Neural cell (in vitro differentiated cells): ENCODE results near the gene PIP5K1B.

Experiments
- EZH2 ChIP-seq: fragments of 200-600, 300-800 bp; shearing (Covaris generic), sonication (generic); IDR thresholded peaks from 2 replicates; pipeline ENCODE4 v1.6.1; 2014; ENCODE audit warnings: antibody characterized with exemption, low read length, borderline replicate concordance, mild to moderate bottlenecking; ENCODE audit not compliant: insufficient read depth, poor library complexity, severe bottlenecking
- POLR2AphosphoS5 ChIP-seq: IDR thresholded peaks from 2 replicates; pipeline ENCODE4 v1.6.1; 2012
- RAD21 ChIP-seq: fragments of 450-650 bp; conservative IDR thresholded peaks from 2 replicates; pipeline ENCODE4 v1.6.1; 2014; ENCODE audit warnings: antibody characterized with exemption, mild to moderate bottlenecking, moderate library complexity
- SMC3 ChIP-seq: fragments of 450-650 bp; conservative IDR thresholded peaks from 2 replicates; pipeline ENCODE4 v1.6.1; 2014; ENCODE audit warnings: antibody characterized with exemption, mild to moderate bottlenecking, moderate library complexity; ENCODE audit not compliant: poor library complexity
- TAF1 ChIP-seq: IDR thresholded peaks from 2 replicates; pipeline ENCODE4 v1.6.1; 2012; ENCODE audit warnings: low read depth
- TF ChIP-seq, protein P1 (sequence below): fragments of 450-650 bp; IDR thresholded peaks from 2 replicates; pipeline ENCODE4 v1.5.1; 2014; ENCODE audit warnings: antibody characterized with exemption, mild to moderate bottlenecking, moderate library complexity; ENCODE audit not compliant: poor library complexity, severe bottlenecking
- TF ChIP-seq, protein P2 (sequence below): IDR thresholded peaks from 2 replicates; pipeline ENCODE4 v1.6.1; 2012; ENCODE audit warnings: borderline replicate concordance

DNA sequence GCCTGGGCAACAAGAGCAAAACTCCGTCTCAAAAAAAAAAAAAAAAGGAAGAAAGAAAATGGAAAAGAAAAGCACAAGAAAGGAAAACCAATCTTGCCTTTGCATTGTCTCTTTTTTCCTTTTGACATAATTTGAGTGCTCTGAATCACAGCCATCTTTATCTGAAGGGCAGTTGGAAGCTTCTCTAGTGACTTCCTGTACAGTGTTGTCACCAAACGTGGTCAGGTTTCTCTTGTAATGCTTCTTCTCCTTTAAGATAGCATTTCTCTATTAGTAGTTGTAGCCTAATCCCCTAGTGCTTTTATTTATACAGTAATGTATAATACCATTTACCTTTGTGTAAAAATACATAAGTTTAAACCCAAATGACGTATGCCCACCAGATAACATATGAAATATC lies 290.7 kb downstream of the PIP5K1B start:
- TF ChIP-seq SMC3, result no peak
- TF ChIP-seq TAF1, result no peak
- TF ChIP-seq, protein P1, sequence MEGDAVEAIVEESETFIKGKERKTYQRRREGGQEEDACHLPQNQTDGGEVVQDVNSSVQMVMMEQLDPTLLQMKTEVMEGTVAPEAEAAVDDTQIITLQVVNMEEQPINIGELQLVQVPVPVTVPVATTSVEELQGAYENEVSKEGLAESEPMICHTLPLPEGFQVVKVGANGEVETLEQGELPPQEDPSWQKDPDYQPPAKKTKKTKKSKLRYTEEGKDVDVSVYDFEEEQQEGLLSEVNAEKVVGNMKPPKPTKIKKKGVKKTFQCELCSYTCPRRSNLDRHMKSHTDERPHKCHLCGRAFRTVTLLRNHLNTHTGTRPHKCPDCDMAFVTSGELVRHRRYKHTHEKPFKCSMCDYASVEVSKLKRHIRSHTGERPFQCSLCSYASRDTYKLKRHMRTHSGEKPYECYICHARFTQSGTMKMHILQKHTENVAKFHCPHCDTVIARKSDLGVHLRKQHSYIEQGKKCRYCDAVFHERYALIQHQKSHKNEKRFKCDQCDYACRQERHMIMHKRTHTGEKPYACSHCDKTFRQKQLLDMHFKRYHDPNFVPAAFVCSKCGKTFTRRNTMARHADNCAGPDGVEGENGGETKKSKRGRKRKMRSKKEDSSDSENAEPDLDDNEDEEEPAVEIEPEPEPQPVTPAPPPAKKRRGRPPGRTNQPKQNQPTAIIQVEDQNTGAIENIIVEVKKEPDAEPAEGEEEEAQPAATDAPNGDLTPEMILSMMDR, result no peak
- no peak for TF ChIP-seq POLR2AphosphoS5
- TF ChIP-seq, protein P2, sequence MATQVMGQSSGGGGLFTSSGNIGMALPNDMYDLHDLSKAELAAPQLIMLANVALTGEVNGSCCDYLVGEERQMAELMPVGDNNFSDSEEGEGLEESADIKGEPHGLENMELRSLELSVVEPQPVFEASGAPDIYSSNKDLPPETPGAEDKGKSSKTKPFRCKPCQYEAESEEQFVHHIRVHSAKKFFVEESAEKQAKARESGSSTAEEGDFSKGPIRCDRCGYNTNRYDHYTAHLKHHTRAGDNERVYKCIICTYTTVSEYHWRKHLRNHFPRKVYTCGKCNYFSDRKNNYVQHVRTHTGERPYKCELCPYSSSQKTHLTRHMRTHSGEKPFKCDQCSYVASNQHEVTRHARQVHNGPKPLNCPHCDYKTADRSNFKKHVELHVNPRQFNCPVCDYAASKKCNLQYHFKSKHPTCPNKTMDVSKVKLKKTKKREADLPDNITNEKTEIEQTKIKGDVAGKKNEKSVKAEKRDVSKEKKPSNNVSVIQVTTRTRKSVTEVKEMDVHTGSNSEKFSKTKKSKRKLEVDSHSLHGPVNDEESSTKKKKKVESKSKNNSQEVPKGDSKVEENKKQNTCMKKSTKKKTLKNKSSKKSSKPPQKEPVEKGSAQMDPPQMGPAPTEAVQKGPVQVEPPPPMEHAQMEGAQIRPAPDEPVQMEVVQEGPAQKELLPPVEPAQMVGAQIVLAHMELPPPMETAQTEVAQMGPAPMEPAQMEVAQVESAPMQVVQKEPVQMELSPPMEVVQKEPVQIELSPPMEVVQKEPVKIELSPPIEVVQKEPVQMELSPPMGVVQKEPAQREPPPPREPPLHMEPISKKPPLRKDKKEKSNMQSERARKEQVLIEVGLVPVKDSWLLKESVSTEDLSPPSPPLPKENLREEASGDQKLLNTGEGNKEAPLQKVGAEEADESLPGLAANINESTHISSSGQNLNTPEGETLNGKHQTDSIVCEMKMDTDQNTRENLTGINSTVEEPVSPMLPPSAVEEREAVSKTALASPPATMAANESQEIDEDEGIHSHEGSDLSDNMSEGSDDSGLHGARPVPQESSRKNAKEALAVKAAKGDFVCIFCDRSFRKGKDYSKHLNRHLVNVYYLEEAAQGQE, result no peak
- TF ChIP-seq RAD21, result no peak
- TF ChIP-seq EZH2, result no peak
